ENCODE data around the gene JUND.

Gene JUND

DNA sequence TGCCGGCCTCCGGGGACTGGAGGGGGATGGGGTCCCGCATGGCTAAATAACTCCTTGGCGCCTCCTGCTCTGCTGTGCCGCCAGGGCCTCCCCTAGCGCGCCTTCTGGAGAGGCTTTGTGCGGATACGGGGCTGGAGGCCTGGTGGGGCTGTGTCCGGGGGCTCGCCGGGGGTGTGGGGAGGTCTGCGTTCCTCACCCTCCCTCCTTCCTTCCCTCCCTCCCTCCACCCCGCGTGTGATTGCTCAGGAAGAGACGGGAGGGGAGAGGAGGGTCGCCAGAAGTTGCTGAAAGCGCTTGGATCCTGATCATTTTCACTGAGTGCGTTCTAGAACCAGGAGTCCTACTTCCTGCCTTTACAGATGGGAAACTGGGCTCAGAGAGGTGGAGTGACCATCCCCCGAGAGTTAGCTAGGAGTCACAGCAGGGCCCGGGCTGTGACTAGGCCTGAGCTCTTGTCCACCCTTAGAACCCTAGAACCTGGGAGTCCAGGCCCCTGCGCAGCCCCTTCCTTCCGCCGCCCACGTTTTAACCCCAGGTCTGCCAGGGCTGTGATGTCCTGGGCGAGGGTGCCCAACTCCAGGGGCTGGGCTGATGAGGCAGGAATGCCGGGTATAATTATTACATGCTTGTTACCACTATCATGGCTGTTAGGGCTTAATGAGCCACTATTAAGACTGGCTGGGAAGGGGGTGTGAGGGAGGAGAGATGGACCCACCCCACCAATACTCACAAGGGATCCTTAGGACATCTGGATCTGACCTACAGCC is 782 bp upstream of the JUND start:
- DNase-seq (ENCODE audit: low read depth, low spot score): no peak
- H3K36me3 ChIP-seq (ENCODE audit: insufficient read depth, insufficient read length, low read length): peaks cover 23% of the 10 kb centered on the region
- peaks cover 28% of the 10 kb centered on the region for H3K4me1 ChIP-seq (ENCODE audit: insufficient read depth, insufficient read length)
- H3K27me3 ChIP-seq (ENCODE audit: insufficient read depth, insufficient read length): no peaks in the 10 kb centered on the region
- TF ChIP-seq YY1 (IDR thresholded peaks at IDR 0.05; ENCODE audit: insufficient read depth, insufficient read length) (no peak), ZNF274 (IDR thresholded peaks at IDR 0.05; ENCODE audit: low read depth, low read length) (no peak), SUZ12 (IDR thresholded peaks at IDR 0.05; ENCODE audit: extremely low read depth, insufficient read depth, insufficient read length) (no peak)
- H3K9me3 ChIP-seq (ENCODE audit: insufficient read depth, low read length): no peaks in the 10 kb centered on the region
- peak overlapping the region; percentile 56 for H3K4me3 ChIP-seq (ENCODE audit: insufficient read length, low read depth)
- peak overlapping the region; percentile 96 for H3K9ac ChIP-seq (ENCODE audit: insufficient read length, low read depth)

GRCh38 chr19:18280247-18281081 is 958 bp downstream of the JUND start:
- H3K4me3 ChIP-seq (ENCODE audit: insufficient read length, low read depth): peak overlapping the region; percentile 100
- TF ChIP-seq YY1 (IDR thresholded peaks at IDR 0.05; ENCODE audit: insufficient read depth, insufficient read length): no peak
- no peak for TF ChIP-seq SUZ12 (IDR thresholded peaks at IDR 0.05; ENCODE audit: extremely low read depth, insufficient read depth, insufficient read length)
- TF ChIP-seq ZNF274 (IDR thresholded peaks at IDR 0.05; ENCODE audit: low read depth, low read length): no peak
- peak overlapping the region; percentile 99 for H3K9ac ChIP-seq (ENCODE audit: insufficient read length, low read depth)
- H3K9me3 ChIP-seq (ENCODE audit: insufficient read depth, low read length): no peaks in the 10 kb centered on the region
- peaks cover 23% of the 10 kb centered on the region for H3K4me1 ChIP-seq (ENCODE audit: insufficient read depth, insufficient read length)
- H3K36me3 ChIP-seq (ENCODE audit: insufficient read depth, insufficient read length, low read length): peaks cover 28% of the 10 kb centered on the region
- no peak for DNase-seq (ENCODE audit: low read depth, low spot score)
- H3K27me3 ChIP-seq (ENCODE audit: insufficient read depth, insufficient read length): no peaks in the 10 kb centered on the region

DNA sequence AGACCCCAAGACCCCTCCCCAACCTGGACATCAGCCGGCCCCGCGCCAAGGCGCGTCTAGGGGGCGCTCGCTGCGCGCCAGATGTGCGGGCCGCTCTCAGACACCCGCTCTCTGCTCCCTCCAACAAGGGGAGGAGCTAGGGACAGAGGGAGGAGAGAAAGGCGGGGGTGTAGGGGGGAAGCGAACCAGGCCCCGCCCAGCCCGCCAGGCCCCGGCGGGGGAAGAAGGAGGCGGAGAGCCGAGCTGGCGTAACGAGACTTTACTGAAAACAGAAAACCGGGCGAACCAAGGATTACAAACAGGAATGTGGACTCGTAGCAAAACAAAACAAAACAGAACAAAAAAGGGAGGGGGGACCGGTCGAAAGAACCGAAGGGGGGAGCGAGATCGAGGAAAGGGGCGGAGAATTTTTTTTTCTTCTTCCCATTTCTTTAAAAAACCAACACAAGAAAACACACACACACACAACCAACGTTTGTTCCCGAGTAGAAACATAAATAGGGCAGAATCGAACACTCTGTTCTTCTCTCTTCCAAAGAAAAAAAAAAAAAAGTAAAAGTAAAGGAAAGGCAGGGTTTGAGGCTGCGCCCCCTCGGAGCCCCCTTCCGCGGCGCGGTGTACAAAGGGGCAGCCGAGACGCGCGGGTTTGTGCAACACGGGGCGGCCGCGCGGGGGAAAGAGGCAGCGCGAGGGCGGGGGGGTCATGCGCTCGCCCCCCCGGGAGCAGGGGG is 1.7 kb downstream of the JUND start:
- Histone ChIP-seq H3K9ac (ENCODE audit: insufficient read length, low read depth) (peak overlapping the region; percentile 99), H3K4me3 (ENCODE audit: insufficient read length, low read depth) (peak overlapping the region; percentile 100), H3K27me3 (ENCODE audit: insufficient read depth, insufficient read length) (no peaks in the 10 kb centered on the region), H3K4me1 (ENCODE audit: insufficient read depth, insufficient read length) (peaks cover 23% of the 10 kb centered on the region), H3K36me3 (ENCODE audit: insufficient read depth, insufficient read length, low read length) (peaks cover 34% of the 10 kb centered on the region), H3K9me3 (ENCODE audit: insufficient read depth, low read length) (no peaks in the 10 kb centered on the region)
- DNase-seq (ENCODE audit: low read depth, low spot score): peak; percentile 95
- TF ChIP-seq YY1 (IDR thresholded peaks at IDR 0.05; ENCODE audit: insufficient read depth, insufficient read length) (no peak), ZNF274 (IDR thresholded peaks at IDR 0.05; ENCODE audit: low read depth, low read length) (no peak)

DNA sequence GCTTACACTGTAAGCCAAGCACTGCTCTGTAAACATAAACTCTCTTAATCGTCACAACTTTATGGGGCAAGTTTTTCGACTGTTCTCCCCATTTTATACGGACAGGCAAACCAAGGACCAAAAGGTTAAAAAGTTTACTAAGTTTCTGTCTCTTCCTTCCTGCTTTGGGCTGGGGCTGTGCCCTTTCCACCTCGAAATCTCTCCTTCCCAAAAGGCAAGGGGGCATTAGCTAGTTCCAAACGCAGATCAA is 2.2 kb downstream of the JUND start:
- Histone ChIP-seq H3K9ac (ENCODE audit: insufficient read length, low read depth) (peak overlapping the region; percentile 82), H3K27me3 (ENCODE audit: insufficient read depth, insufficient read length) (no peaks in the 10 kb centered on the region), H3K9me3 (ENCODE audit: insufficient read depth, low read length) (no peaks in the 10 kb centered on the region), H3K36me3 (ENCODE audit: insufficient read depth, insufficient read length, low read length) (peaks cover 34% of the 10 kb centered on the region), H3K4me3 (ENCODE audit: insufficient read length, low read depth) (peak overlapping the region; percentile 100), H3K4me1 (ENCODE audit: insufficient read depth, insufficient read length) (peaks cover 22% of the 10 kb centered on the region)
- TF ChIP-seq SUZ12 (IDR thresholded peaks at IDR 0.05; ENCODE audit: extremely low read depth, insufficient read depth, insufficient read length): no peak
- no peak for TF ChIP-seq ZNF274 (IDR thresholded peaks at IDR 0.05; ENCODE audit: low read depth, low read length)
- TF ChIP-seq YY1 (IDR thresholded peaks at IDR 0.05; ENCODE audit: insufficient read depth, insufficient read length): no peak
- DNase-seq (ENCODE audit: low read depth, low spot score): no peak

- Histone ChIP-seq H3K9me3 (ENCODE audit: insufficient read depth, low read length) (no peaks in the 10 kb centered on the region), H3K27me3 (ENCODE audit: insufficient read depth, insufficient read length) (no peaks in the 10 kb centered on the region), H3K4me3 (ENCODE audit: insufficient read length, low read depth) (peak overlapping the region; percentile 100), H3K9ac (ENCODE audit: insufficient read length, low read depth) (peak overlapping the region; percentile 82), H3K36me3 (ENCODE audit: insufficient read depth, insufficient read length, low read length) (peaks cover 35% of the 10 kb centered on the region), H3K4me1 (ENCODE audit: insufficient read depth, insufficient read length) (peaks cover 23% of the 10 kb centered on the region)
- DNase-seq (ENCODE audit: low read depth, low spot score): no peak
- TF ChIP-seq SUZ12 (IDR thresholded peaks at IDR 0.05; ENCODE audit: extremely low read depth, insufficient read depth, insufficient read length): no peak
- TF ChIP-seq YY1 (IDR thresholded peaks at IDR 0.05; ENCODE audit: insufficient read depth, insufficient read length): no peak
- no peak for TF ChIP-seq ZNF274 (IDR thresholded peaks at IDR 0.05; ENCODE audit: low read depth, low read length)
These were observed 2.7 kb downstream of the JUND start for GRCh38 chr19:18278521-18279265.

DNA sequence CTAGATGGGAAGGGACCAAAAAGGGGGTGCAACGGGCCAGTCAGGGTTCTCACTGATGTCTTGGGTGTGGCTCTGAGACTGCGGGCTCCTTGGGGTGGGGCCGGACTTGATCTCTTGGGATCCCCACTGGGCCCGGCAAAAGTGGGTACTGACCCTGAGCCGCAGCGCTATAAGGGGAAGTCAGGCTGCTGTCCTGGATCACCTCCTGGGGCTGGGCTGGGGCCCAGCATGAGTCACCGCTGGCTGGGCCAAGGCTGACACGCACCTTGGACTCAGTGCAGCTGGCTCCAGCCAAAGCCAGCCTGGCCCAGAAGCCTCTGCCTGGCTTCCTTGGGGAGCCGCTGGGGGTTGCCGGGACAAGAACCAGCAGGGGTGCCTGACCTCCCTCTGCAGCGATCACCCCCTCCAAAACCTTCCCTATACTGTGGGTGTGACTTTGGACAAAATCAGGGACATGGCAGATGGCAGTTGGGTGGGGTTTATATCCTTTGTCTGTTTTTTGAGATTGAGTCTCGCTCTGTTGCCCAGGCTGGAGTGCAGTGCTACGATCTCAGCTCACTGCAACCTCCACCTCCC is 6.6 kb downstream of the JUND start:
- TF ChIP-seq ZNF274 (IDR thresholded peaks at IDR 0.05; ENCODE audit: low read depth, low read length): no peak
- no peak for TF ChIP-seq YY1 (IDR thresholded peaks at IDR 0.05; ENCODE audit: insufficient read depth, insufficient read length)
- Histone ChIP-seq H3K4me1 (ENCODE audit: insufficient read depth, insufficient read length) (peaks cover 15% of the 10 kb centered on the region), H3K36me3 (ENCODE audit: insufficient read depth, insufficient read length, low read length) (peaks cover 30% of the 10 kb centered on the region), H3K4me3 (ENCODE audit: insufficient read length, low read depth) (no peak overlapping the region), H3K9me3 (ENCODE audit: insufficient read depth, low read length) (no peaks in the 10 kb centered on the region), H3K27me3 (ENCODE audit: insufficient read depth, insufficient read length) (no peaks in the 10 kb centered on the region), H3K9ac (ENCODE audit: insufficient read length, low read depth) (no peak overlapping the region)
- no peak for DNase-seq (ENCODE audit: low read depth, low spot score)

Data from NT2/D1 (cell line).